GM18951 (cell line): ENCODE measurements around the gene MPPED1.

ENCODE experiments used
- POLR2A ChIP-seq: IDR thresholded peaks from 4 replicates; pipeline ENCODE4 v1.6.1; 2011; ENCODE audit warnings: mild to moderate bottlenecking; ENCODE audit not compliant: insufficient read length, insufficient read depth; ENCODE audit errors: extremely low read depth
- in situ Hi-C: fragments of 300-500 bp; cut with MboI; formaldehyde crosslinking; loops from one replicate; pipeline ENCODE4 v1.12.0; 2022; ENCODE audit warnings: low sequenced_read_pairs, mixed read lengths, inconsistent platforms; ENCODE audit not compliant: unreplicated experiment

The MPPED1 gene

GRCh38 chr22:43424201-43424600 lies 12.4 kb downstream of the MPPED1 start:
- no peak for TF ChIP-seq POLR2A
- in situ Hi-C loops = no loop called here

GRCh38 chr22:43424666-43425630 lies 13.1 kb downstream of the MPPED1 start:
- no peak for TF ChIP-seq POLR2A
- in situ Hi-C loops = no loop called here

DNA sequence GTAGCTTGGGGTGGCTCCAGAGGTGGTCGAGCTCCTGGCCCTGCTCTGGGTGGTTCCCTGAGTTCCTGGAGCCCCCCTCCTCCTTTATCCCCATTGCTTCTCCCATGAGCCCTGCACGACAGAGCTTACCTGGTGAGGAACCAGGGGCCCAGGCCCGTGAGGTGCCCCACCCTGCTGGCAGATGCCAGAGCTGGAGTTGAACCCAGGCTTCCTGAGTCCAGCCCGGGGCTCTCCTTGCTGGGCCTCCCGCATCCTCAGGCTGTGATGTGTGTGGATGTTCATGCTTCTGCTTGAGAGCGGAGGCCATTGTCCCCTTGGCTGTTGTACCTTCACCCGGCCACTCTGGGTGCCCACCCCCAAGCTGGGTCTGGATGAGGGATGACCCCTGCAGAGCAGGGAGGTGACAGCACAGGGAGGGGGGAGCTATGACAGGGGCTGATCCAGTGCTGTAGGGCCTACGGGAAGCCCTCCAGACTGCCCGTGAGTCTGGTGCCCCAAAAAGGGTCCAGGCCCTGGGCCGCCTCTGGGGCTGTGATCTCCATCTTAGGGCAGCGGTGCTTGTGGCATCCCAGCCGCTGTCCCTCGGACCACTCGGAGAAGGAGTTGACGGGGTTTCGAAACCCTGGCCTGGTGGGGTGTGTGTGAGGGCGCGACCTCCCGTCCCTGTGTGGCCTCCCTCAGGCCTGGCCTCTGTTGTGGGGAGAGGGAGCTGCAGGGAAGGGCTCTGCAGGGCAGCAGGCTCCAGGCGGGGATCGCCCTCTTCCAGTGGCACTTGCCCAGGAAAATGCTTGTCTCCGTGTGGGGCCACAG lies 14.4 kb downstream of the MPPED1 start:
- in situ Hi-C loops = no loop called here
- no peak for TF ChIP-seq POLR2A

DNA sequence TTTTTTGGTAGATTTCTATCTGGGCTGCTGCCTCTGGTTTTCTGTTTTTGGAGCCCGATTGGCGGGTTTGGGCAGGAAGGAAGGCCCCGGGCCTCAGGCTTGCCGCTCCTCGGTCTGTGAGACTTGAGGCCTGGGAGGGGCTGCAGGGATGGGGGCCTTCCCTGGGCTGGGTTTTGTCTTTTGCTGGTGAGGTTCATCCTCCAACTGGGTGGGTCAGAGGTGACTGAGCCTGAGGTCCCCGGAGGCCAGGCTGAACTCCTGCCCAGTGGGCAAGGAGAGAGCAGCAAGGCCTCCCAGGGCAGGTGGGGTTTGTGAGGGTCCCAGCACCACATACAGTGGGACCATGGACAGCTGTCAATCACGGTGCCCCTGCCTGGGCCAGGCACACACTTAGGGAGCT lies 15.0 kb downstream of the MPPED1 start:
- in situ Hi-C loops = no loop called here
- no peak for TF ChIP-seq POLR2A

DNA sequence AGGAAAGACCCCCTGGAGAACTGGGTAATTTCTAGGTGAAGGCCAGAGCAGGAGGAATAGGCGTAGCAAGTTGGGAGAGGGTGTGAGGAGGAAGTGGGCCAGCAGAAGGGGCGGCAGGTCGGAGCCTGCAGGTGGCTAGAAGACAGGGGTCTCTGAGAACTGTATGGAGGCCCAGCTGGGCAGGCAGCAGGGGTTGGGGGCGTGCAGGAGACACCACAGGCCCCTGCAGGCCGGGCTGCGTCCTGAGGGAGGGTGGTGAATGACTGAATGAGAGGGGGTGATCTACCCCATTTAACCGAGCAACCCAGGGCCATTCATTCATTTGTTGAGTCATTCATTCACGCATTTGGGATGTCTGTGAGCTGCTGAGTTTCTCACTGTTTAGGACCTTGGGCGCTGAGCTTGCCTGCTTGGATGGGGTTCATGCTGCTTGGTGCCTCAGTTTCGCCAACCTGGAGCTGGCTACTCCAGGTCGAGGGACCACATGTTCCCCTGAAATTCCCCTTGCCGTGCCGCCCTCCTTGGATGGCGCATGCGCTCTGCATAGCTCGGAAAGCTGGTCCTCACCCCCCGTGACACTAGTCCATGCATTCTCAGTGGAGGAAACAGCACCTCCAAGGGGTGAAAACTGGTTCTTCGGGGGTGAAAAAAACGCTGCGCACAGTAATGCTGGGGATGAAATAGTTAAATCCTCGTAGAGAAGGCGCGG lies 15.6 kb downstream of the MPPED1 start:
- in situ Hi-C loops = no loop called here
- no peak for TF ChIP-seq POLR2A

DNA sequence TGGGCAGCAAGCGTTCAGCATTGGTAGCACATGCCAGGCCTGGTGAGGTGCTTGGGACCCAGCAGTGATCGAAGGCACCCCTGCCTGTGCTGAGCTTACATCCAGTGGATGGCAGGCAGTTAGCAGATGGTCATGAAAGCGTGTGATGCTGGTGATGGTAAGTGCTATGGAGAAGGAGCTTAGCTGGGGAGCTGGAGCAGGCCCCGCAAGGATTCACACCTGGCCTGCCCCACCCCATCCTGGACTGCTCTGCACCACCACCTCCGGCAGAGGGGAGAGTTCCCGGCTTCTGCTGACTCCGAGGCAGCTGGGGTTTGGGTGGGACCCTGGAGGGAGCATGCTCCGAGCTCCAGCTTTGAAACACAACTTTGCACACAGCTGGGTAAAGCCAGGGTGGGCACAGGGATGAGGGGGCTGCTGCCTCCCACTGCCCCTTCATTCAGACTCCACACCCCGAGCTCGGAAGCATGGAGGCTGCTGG lies 16.2 kb downstream of the MPPED1 start:
- in situ Hi-C loops = no loop called here
- TF ChIP-seq POLR2A = no peak

DNA sequence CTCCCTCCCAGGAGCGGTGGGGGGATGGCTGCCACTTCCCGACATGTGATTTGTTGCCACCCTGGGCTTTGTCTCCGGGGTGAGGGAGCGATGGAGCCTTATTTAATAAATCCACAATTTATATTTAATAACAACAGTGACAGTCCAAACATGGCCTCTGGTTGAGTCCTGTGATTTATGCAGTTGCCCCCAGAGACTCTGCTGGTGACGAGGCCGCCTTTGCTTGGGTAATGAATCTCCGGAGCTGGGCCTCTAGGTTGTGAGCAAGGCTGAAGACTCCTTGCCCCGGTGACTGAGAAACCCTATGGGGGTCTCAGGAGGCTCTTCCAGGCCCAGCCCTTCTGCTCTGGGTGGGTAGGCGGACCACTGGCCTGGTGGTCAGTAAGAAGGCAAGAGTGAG lies 16.7 kb downstream of the MPPED1 start:
- in situ Hi-C loops = no loop called here
- no peak for TF ChIP-seq POLR2A

- no peak for TF ChIP-seq POLR2A
- in situ Hi-C loops = no loop called here
Observed at GRCh38 chr22:43429426-43429825, 17.6 kb downstream of the MPPED1 start.

DNA sequence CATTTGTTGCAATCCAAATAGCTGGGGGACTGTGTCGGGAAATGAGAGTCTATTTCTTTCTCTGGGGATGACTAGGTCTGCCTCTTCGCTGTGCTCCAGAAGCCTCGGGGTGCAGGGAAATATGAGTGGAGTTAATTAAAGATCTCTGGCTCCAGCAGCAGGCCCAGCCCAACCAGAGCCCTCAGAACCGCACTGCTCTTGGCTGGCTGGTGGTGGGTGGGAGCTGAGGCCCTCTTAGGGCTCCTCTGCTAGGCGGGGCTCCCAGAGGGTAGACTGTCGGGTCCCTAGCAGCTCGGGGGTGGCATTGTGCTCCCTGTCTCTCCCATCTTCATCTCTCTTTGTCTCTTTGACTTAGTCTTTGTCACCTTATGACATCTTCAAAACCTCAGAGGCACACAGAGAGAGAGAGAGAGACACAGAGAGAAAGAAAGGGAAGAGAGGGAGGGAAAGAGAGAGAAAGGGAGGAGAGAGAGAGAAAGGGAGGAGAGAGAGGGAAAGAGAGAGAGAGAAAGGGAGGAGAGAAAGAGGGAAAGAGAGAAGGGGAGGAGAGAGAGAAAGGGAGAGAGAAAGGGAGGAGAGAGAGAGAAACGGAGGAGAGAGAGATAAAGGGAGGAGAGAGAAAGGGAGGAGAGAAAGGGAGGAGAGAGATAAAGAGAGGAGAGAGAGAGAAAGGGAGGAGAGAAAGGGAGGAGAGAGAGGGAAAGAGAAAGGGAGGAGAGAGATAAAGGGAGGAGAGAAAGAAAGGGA lies 20.2 kb downstream of the MPPED1 start:
- TF ChIP-seq POLR2A = no peak
- in situ Hi-C loops = no loop called here

DNA sequence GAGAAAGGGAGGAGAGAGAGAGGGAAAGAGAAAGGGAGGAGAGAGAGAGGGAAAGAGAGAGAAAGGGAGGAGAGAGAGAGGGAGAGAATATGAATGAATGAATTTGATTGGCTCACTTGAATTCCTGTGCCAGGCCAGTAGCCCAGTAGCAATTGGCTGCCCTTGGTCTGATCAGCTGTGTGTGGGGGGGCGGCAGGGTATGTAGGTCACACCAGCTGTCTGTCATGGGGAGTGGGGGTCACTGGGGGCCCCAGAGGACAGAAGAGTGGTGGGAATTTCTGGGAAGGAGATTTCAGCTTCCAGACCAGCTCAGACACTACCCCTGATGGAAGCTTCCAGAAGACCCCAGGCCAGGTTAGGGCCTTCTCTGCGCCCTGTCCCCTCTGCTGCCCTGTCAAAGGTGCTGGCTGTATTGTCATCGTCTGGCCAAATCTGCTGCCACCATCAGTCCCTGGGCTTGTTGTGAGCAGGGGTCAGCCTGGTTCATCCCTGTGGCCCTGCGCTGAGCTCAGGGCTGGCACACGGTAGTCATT lies 21.1 kb downstream of the MPPED1 start:
- in situ Hi-C loops = no loop called here
- no peak for TF ChIP-seq POLR2A

DNA sequence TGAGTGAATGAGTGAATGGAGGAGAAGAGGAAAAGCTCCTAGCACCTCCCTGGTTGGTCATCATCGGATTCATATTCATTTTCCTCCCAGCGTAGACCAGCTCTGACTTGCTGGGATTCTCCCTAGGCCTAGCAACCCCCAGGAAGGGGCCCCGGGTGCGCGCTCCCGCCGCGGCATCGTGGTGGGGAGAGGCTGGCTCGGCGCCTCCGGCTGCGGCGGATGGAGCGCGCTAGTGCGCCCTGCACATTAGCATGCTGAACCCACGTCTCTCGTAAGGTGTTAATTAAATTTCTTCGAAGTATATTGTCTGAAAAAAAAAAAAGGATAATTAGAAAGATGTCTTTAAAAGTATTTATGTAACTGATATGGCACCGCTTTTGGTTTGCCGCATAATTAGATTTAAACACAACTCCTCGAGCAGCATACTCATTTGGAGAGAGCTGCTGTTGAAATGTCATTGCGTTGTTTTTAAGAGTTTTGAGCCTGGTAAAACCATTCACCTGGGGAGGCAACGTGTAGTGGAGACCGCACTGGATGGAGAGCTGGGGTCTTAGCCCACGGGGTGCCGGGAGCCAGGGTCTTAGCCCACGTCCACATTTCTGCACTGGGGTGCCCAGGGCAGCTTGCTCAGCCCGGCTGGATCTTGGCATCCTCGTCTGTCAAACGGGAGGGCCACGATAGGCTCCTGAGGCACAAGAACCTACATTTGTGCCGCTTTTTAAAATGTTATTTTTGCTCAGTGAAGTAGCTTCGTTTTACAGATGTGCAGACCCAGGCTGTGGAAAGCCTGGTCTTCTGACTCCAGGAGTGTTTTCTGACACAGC lies 21.8 kb downstream of the MPPED1 start:
- no peak for TF ChIP-seq POLR2A
- in situ Hi-C loops = no loop called here

- in situ Hi-C loops = no loop called here
- TF ChIP-seq POLR2A = no peak
Observed at GRCh38 chr22:43434275-43434927, 22.6 kb downstream of the MPPED1 start.
